RKO (cell line): ENCODE measurements around the gene WASL.
"Not testable (repeated sequence)": the region's sequence is repeated elsewhere in the genome, so short reads cannot be mapped to it uniquely, and the experiment has no call there.

Experiments used
- DNase-seq: peaks from one replicate; pipeline ENCODE4 v3.0.0-alpha.2; 2016; ENCODE audit warnings: low spot score

Gene WASL

DNA sequence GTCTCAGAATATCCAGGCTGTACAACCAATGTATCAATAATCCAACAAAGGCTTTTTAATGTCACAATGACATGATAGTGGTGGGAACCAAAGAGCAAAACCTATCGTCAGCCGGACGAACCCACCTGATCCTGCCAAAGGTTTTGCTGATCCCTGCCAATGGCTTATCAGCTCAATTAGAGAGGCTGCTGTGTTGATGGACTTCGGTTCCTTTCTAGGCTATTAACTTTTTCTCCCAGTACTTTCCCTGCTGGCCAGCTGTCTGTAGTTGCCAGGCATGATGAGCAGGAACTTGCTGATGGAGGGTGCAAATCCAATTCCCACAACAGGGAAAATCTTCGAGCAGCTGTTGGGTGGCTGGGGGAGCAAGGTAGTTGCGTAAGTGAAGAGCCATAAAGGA is 90.8 kb downstream of the WASL start:
- DNase-seq = no peak

DNA sequence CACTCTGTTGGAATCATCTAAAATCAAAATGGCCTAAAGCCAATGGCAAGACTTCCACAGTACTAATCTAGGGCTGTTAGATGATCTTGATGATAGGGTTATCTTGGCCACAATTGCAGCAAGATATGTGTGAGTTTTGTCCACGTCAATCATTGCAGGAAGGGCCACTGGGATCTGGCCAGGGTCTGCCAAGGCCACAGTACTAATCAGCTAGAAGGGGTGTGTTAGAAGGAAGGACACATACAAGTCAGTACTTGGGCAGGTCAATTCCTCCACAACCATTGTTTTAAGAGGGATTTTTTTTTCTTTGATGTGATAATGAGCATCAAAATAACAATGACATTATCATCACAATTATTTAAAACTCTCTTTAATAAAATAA is 91.5 kb downstream of the WASL start:
- DNase-seq = no peak

DNA sequence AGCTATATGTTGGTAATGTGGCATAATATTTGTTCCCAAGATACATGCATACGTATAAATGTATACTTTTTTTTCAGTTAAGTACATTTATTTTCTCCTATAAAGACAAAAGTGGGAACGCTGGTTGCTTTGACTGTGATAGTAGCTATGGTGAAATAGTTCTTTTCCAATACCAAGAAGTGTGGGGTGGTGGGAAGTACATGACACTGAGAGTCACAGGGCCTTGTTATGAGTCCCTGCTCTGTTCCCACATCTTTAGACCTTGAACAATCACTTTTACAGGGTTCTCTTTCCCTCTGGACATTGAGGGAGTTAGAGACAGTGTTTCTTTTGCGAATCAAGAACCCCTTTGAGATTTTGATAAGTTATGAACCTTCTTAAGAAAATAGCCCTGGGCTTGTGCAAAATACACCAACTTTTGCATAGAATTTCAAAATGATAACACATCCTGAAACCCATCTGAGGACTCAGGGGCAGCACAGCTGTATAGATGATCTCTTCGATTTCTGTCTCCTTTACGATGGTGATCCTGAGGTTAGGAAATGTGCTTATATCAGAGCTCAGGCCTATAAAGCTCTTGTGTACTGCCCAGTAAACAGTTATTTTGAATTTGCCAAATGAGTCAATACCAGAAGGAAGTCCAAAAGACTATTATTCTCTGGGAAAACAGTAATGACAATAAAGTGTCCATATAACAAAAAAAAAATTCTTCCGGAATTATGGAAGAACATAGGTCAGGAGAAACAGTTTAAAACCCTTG is 92.1 kb downstream of the WASL start:
- DNase-seq = no peak

DNA sequence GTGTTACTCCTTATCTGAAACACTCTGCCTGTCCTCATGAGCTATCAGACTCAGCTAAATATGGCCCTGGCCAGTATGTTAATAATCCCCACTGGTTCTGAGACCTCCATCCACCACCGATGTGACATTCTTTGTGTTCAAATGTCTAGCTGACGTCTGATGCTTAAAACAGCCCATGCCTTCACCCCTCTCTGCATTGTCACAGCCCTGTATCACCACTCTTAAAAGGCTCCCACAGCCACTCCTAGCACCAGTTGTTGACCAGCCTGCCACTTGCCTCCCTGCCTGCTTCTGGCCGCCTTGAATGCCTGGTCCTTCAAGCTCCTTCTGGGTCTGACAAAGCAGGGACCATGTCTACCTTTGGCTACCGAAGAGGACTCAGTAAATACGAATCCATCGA is 93.2 kb downstream of the WASL start, which contains the start of gene LMOD2:
TSS of gene LMOD2 (plus strand) at position 253 of the 400 bp plus-strand sequence. CDS start at position 351, 98 bp downstream.
- no peak for DNase-seq

DNA sequence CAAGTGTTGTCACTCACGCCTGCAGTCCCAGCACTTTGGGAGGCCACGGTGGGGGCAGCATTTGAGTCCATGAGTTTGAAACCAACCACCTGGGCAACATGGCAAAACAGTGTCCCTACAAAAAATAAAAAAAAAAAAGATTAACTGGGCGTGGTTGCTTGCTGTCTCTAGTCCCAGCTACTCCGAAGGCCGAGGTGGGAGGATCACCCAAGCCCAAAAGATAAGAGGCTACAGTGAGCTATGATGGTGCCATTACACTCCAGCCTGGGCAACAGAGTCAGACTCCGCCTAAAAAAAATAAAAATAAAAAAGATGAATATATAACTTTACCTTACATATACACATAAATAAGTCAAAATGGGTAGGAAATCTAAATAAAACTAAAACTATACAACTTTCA is 95.6 kb downstream of the WASL start:
- no peak for DNase-seq

- DNase-seq = no peak
Measured at GRCh38 chr7:123652406-123652805, 96.4 kb downstream of the WASL start.

DNA sequence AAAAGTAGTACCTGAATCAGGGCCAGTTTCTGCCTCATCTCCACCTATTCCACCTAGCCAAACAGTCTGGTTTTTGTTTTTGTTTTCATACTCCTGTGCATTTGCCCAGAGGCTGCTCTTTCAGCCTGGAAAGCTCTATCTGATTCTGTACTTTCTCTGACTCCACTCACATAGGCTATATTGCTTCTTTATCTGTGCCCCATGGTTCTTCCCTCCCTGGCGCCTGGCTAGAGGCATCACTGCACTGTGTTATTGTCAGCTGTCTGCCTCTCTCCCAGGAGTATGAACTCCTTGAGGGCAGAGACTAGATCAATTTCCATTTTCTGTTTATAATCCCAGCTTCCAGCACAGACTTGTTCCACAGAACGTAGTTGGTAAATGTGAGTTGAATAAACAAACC is 98.2 kb downstream of the WASL start:
- DNase-seq = no peak

GRCh38 chr7:123649964-123650363 is 98.8 kb downstream of the WASL start:
- peak; percentile 57 for DNase-seq

DNA sequence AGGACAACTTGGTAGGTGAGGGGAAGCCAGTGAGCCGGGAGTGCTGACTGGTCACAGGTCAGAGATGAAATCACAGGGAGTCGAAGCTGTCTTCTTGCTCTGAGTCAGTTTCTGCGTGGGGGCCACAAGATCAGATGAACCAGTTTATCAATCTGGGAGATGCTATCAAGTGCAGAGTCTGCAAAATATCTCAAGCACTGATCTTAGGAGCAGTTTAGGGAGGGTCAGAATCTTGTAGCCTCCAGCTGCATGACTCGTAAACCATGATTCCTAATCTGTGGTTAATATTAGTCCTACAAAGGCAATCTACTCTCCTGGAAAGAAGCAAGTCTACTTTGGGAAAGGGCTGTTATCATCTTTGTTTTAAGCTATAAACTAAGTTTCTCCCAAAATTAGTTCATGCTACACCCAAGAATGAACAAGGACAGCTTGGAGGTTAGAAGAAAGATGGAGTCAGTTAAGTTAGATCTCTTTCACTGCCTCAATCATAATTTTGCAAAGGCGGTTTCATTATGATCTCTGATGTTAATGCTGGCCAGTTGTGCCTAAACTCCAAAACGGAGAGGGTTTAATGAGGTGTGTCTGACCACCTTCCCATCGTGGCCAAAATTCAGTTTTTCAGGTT is 101.6 kb downstream of the WASL start:
- no peak for DNase-seq

DNA sequence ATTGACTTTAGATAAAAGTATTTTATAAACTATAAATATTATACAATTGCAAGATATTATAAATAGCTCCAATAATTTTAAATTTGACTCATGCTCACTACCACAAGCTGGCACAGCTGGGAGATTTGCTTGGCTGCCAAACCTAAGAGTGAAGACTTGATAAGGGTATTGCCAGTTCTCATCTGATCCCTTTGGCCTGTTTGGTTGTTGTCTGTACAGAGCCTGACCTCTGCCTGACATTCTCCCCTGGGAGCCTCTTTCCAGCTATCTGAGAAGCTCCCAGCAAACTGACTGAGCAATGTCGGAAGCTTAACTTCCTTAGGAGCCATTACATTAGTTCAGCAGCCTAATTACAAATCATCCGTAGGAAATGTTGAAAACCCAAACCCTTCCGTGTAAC is 103.3 kb downstream of the WASL start:
- no peak for DNase-seq

- DNase-seq = peak; percentile 28
Measured at GRCh38 chr7:123643495-123644441, 105.0 kb downstream of the WASL start.

DNA sequence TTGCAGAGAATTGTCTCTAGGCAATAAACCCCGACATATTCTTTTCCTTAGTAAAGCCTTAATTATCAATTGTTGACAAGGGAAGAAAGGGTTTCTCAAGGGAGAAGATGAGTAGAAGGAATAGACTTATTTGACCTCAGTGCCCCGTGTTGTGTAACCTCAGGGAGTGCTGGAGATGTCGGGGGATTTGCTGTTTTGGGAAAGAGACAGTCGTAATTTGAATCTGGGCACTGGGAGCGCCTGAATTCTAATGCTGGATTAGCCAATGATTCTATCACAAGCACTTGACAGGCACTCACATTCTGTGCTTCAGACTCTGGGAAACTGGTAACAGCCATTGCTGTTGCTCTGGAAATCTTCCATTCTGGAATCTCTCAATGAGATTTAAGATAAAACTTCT is 106.9 kb downstream of the WASL start:
- DNase-seq = no peak

- no peak for DNase-seq
Measured at GRCh38 chr7:123640583-123640982, 108.2 kb downstream of the WASL start.

DNA sequence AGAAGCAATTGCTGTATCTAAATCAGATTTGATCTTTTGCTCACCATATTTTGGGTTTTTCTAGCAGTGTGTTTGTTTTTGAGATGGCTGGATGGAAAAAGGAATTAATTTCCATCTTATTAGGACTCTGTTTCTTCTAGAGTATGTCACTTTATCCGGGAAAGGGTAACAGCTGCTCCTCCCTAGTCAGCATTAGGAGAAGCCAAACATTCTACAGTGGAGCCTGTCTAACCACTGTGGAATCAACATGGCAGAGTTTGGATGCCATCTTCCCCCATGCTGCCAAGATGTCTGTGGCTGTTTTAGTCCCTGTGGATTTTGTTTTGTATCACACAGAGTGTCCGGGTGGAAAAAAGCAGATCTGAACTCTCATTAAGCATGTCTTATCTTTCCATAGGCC is 109.2 kb downstream of the WASL start:
- DNase-seq = no peak

DNA sequence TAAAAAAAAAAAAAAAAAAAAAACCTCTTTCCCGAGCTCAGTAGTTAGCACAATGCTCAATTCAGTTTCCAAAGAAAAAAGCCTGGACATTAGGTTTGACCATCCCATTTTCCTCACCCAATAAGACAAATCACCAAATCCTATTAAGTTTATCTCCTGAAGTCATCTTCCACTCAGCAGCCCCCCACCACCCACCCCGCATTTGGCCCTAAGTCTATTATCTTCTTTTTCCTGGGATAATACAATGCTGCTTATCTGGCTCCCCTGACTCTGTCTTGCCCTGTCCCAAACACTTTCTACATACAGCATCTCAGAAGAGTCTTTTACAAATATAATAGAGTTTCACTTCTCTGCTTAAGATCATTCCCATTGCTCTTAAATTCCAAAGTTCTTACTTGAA is 110.9 kb downstream of the WASL start:
- no peak for DNase-seq

GRCh38 chr7:123637203-123637602 is 111.6 kb downstream of the WASL start:
- peak; percentile 19 for DNase-seq

- peak; percentile 80 for DNase-seq
Measured at GRCh38 chr7:123635551-123636359, 113.0 kb downstream of the WASL start.

DNA sequence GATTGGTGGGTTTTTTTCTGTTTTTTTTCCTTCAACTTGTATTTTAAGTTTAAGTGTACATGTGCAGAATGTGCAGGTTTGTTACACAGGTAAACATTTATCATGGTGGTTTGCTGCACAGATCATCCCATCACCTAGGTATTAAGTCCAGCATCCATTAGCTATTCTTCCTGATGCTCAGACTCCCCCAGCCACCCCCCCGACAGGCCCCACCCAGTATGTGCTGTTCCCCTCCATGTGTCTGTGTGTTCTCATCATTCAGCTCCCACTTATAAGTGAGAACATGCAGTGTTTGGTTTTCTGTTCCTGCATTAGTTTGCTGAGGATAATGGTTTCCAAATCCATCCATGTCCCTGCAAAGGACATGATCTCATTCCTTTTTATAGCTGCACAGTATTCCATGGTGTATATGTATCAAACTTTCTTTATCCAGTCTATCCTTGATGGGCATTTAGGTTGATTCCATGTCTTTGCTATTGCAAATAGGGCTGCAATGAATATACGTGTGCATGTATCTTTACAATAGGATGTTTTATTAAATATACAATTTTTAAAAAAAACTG is 114.7 kb downstream of the WASL start:
- not testable (repeated sequence) for DNase-seq

GRCh38 chr7:123633553-123633952 is 115.2 kb downstream of the WASL start:
- peak; percentile 34 for DNase-seq

GRCh38 chr7:123632808-123633207 is 116.0 kb downstream of the WASL start:
- no peak for DNase-seq
